Adrenal gland (tissue), 12 donors: ENCODE measurements around the gene VPS36. TPM values are rescaled to one million over a fixed set of nuclear protein-coding genes. Genes with fewer than 3 reads are reported as not detected.

Source experiments
- DNase-seq, 7 donors: peaks; one replicate each; pipeline ENCODE4 v3.0.0-alpha.2; 2019 to 2020
- H3K27ac ChIP-seq, 5 donors: fragments of 200-600 bp; sonication (generic) in 4 of 5; 1 replicate in 3 of 5; 2 replicates in 2 of 5; pipeline versions ENCODE4 v1.5.1 to v1.8.0; 2016 to 2020; ENCODE audit warnings: mild to moderate bottlenecking in 1 of 5
- H3K27me3 ChIP-seq: fragments of 200-600 bp; 2 replicates; pipeline ENCODE4 v1.8.0; 2021
- H3K36me3 ChIP-seq, 2 donors: fragments of 200-600 bp; replicated peaks in 1 of 2; 1 replicate in 1 of 2; 2 replicates in 1 of 2; pipeline versions ENCODE4 v1.5.1 to v1.8.0; 2018 to 2022
- H3K4me1 ChIP-seq, 2 donors: fragments of 200-600 bp; replicated peaks in 1 of 2; 1 replicate in 1 of 2; 2 replicates in 1 of 2; pipeline versions ENCODE4 v1.5.1 to v1.8.0; 2018 to 2021
- H3K4me3 ChIP-seq, 4 donors: fragments of 200-600 bp; sonication (generic) in 3 of 4; one replicate each; pipeline ENCODE4 v1.5.1; 2016 to 2018
- H3K9me3 ChIP-seq, 3 donors: fragments of 200-600 bp; sonication (generic) in 1 of 3; replicated peaks in 1 of 3; 1 replicate in 2 of 3; 2 replicates in 1 of 3; pipeline versions ENCODE4 v1.5.1 to v1.8.0; 2016 to 2021
- POLR2A ChIP-seq, 2 donors: fragments of 450-650 bp; IDR thresholded peaks; one replicate each; pipeline ENCODE4 v1.6.1; 2017; ENCODE audit warnings: antibody characterized with exemption in 2 of 2, mild to moderate bottlenecking in 2 of 2, moderate library complexity in 1 of 2
- WGBS, 4 donors: extraction: QIAGEN DNeasy Blood & Tissue Kit in 2 of 4; methylation state at CpG; one replicate each; pipeline versions ENCODE4 v1.1.5 to v1.1.7; 2013 to 2017; 5-methylcytosine and 5-hydroxymethylcytosine counted together
- intact Hi-C, 2 donors: fragments of 100-400 bp; cut with DNase I; formaldehyde crosslinking; loops; one replicate each; pipeline versions ENCODE4 v1.14.1 to v1.15.0; 2022 to 2023
- polyA plus RNA-seq, 3 donors: library from polyadenylated mRNA; stranded (reverse); fragments of 200-250 nt in 2 of 3; fragments of 350-450 nt in 1 of 3; fragmentation: Illumina TruSeq in 1 of 3; extraction: RNeasy Lipid Tissue Mini Kit (QIAGEN cat#74804) in 1 of 3; gene quantifications; one replicate each; pipeline ENCODE4 v1.2.3, GENCODE V29; 2013 to 2014
- total RNA-seq, 9 donors: library from RNA; depleted of rRNA in 4 of 9; stranded (reverse); fragments of >200 nt in 4 of 9; fragments of 120-200 nt in 1 of 9; fragmentation: NEBNext Ultra II Directional in 1 of 9; extraction: Animal tissue kit (Norgen Biotek cat#: 25700) in 1 of 9; gene quantifications; one replicate each; pipeline versions ENCODE4 v1.1.0 to v1.2.4, GENCODE V29; 2013 to 2023
- TF ChIP-seq, protein P1 (sequence below), 6 experiments: fragments of 450-650 bp in 4 of 6; fragments of 200-600 bp in 2 of 6; sonication (generic) in 1 of 6; IDR thresholded peaks; 1 replicate in 5 of 6; 2 replicates in 1 of 6; pipeline versions ENCODE4 v1.5.1 to v1.8.0; 2016 to 2021; ENCODE audit warnings: antibody characterized with exemption in 6 of 6, mild to moderate bottlenecking in 2 of 6, moderate library complexity in 1 of 6
- donor health status: healthy with polysubstance abuse.
- donor health status: Bipolar disorder and iron deficiency.
- donor health status: DM: yes; HTN: yes; CAD: no.
- donor health status: DM: no; HTN: no; CAD: no.
- donor health status: DM: no; HTN: no; CAD: no.
- donor health status: DM: yes; HTN: yes; CAD: no.

VPS36 gene
- total and polyA plus RNA-seq, 12 donors: 12.6 to 54.7 (median 29.8) TPM

DNA sequence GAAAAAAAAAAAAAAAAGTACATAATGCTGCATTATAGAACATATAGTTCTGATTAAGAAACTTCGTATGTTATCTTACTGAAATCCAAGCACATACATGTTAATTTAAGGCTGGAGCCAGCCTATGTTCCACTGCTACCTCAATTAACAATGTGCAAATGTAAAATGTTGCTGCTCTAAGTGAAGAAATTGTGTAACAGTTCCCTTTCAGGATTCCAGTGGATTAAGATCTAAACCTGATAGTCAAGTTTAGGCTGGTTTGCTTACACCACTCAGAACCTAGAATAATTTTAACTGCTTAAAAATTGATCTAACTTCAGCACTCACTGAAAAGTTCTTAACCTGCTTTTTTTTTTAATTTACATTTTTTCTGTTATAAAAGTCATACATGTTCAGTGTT is 4.2 kb downstream of the VPS36 start:
- peaks cover 8 to 13% of the 10 kb centered on the region in 2 donors for H3K4me1 ChIP-seq
- DNase-seq: no peak
- TF ChIP-seq POLR2A (IDR thresholded peaks at IDR 0.05): no peak
- TF ChIP-seq, protein P1, sequence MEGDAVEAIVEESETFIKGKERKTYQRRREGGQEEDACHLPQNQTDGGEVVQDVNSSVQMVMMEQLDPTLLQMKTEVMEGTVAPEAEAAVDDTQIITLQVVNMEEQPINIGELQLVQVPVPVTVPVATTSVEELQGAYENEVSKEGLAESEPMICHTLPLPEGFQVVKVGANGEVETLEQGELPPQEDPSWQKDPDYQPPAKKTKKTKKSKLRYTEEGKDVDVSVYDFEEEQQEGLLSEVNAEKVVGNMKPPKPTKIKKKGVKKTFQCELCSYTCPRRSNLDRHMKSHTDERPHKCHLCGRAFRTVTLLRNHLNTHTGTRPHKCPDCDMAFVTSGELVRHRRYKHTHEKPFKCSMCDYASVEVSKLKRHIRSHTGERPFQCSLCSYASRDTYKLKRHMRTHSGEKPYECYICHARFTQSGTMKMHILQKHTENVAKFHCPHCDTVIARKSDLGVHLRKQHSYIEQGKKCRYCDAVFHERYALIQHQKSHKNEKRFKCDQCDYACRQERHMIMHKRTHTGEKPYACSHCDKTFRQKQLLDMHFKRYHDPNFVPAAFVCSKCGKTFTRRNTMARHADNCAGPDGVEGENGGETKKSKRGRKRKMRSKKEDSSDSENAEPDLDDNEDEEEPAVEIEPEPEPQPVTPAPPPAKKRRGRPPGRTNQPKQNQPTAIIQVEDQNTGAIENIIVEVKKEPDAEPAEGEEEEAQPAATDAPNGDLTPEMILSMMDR (IDR thresholded peaks at IDR 0.05): no peak
- H3K36me3 ChIP-seq: peaks cover 0 to 6% of the 10 kb centered on the region in 2 donors
- no peaks in the 10 kb centered on the region for H3K27me3 ChIP-seq
- no peak overlapping the region for H3K4me3 ChIP-seq
- no peaks in the 10 kb centered on the region for H3K9me3 ChIP-seq
- no peak overlapping the region for H3K27ac ChIP-seq
- 78 to 91% (median 85%) methylated on average over 1 of the region's 1 CpG for WGBS, 4 donors
- intact Hi-C loops: no loop called here

DNA sequence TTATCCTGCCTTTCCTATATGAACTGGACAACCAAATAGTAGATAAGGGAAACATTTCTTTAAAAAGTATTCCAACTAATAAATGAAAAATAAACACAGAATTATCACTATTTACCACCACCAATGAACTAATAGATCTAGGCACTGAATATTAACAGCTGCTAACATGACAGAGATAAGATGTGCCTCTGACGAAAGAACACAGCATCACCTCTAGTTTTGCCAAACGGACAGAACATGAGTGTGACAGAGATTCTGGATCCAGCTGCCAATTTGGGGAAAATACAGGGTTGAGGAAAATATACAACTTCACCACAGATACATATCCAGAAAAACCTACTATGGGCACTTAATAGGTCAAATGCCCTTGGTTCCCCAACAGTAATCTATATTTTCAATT is 18.0 kb downstream of the VPS36 start:
- DNase-seq: no peak
- intact Hi-C loops: no loop called here
- 80 to 87% (median 83%) methylated on average over 2 of the region's 2 CpGs for WGBS, 4 donors
- Histone ChIP-seq H3K27ac (no peak overlapping the region), H3K4me1 (peaks cover 0 to 3% of the 10 kb centered on the region in 2 donors), H3K36me3 (peaks cover 0 to 46% of the 10 kb centered on the region in 2 donors), H3K4me3 (no peak overlapping the region), H3K27me3 (no peaks in the 10 kb centered on the region), H3K9me3 (no peaks in the 10 kb centered on the region)
- TF ChIP-seq, protein P1 (IDR thresholded peaks at IDR 0.05): no peak
- no peak for TF ChIP-seq POLR2A (IDR thresholded peaks at IDR 0.05)

DNA sequence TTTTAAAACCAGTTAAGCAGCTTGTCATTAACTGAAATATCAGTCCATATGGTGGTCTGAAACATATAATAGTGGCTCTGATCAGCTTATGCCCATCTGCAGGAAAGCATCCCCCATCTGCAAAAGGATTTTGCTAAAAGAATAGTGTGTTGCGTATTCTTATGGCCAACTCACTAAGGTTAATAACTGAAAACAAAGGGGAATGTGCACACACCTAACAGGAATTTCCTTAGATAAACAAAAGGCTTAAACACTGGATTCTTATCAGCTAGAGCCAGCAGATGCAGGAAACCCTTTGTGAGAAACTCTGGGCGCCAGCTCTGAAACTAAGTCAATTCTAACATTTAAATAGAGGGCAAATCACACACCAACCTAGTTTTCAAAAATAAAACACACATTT is 22.1 kb downstream of the VPS36 start:
- 82 to 86% (median 83%) methylated on average over 2 of the region's 2 CpGs for WGBS, 4 donors
- no peaks in the 10 kb centered on the region for H3K4me1 ChIP-seq
- H3K27me3 ChIP-seq: no peaks in the 10 kb centered on the region
- H3K4me3 ChIP-seq: no peak overlapping the region
- no peaks in the 10 kb centered on the region for H3K9me3 ChIP-seq
- no peak for TF ChIP-seq POLR2A (IDR thresholded peaks at IDR 0.05)
- TF ChIP-seq, protein P1 (IDR thresholded peaks at IDR 0.05): no peak
- peaks cover 0 to 53% of the 10 kb centered on the region in 2 donors for H3K36me3 ChIP-seq
- intact Hi-C loops: no loop called here
- H3K27ac ChIP-seq: no peak overlapping the region
- no peak for DNase-seq

DNA sequence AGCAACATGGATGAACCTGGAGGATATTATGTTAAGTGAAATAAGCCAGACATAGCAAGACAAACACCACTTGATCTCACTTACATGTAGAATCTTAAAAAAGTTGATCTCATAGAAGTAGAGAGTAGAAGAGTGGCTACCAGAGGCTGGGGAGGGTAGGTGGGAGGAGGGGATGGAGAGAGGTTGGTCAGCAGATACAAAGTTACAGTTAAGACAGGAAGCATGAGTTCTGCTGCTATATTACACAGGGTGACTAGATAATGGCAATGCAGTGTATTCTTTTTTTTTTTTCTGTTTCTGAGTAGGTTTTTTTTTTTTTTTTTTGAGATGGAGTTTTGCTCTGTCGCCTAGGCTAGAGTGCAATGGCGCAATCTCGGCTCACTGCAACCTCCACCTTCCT is 29.2 kb downstream of the VPS36 start:
- WGBS, 4 donors: 88 to 95% (median 89%) methylated on average over 3 of the region's 3 CpGs
- no peak overlapping the region for H3K4me3 ChIP-seq
- no peaks in the 10 kb centered on the region for H3K4me1 ChIP-seq
- H3K36me3 ChIP-seq: peaks cover 0 to 74% of the 10 kb centered on the region in 2 donors
- DNase-seq: no peak
- intact Hi-C loops: no loop called here
- H3K27me3 ChIP-seq: no peaks in the 10 kb centered on the region
- no peak overlapping the region for H3K27ac ChIP-seq
- H3K9me3 ChIP-seq: no peaks in the 10 kb centered on the region
- TF ChIP-seq, protein P1 (IDR thresholded peaks at IDR 0.05): no peak
- TF ChIP-seq POLR2A (IDR thresholded peaks at IDR 0.05): no peak
